ENCODE results near the gene PI3.
"Not testable (repeated sequence)": the region's sequence is repeated elsewhere in the genome, so short reads cannot be mapped to it uniquely, and the experiment has no call there.

PI3 gene, protein sequence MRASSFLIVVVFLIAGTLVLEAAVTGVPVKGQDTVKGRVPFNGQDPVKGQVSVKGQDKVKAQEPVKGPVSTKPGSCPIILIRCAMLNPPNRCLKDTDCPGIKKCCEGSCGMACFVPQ

DNA sequence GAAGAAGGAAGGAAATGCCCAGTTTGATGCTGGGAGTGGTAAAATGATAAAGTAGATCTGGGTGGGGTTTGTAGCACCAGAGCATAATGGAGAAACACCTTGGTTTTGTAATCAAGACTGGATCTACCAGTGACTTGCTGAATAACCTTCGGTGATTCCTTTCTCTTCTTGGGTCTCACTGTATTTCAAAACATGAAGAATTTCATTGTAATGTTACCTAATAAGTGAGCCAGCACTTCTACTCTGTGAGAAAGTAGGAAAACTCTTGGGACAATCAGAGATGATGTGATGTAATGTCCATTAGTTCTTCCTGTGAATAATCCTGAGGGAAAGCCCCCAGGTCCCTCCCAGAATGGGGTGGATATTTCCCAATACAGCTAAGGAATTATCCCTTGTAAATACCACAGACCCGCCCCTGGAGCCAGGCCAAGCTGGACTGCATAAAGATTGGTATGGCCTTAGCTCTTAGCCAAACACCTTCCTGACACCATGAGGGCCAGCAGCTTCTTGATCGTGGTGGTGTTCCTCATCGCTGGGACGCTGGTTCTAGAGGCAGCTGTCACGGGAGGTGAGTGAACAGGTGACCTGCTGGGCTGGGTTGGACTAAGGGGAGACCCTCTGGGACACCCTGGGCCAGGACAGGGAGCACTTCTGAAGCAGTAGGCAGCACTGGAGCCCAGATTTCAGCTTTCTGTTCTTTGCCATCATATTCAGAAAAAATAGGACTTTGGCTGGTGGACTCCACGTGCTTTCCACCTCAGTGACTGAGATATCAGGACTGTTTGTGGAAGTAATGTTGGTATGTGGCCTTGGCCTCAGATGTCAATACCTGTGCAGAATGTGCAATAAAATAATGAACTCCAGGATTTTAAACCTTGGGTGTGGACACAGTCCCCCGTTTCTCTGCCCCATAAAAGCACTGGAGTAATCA is at the start of gene PI3:
Gene PI3 (plus strand): TSS at position 469 of the 931 bp plus-strand sequence. CDS start 21 bp downstream, at position 490.
- in situ Hi-C loops (cut with HindIII; ENCODE audit: low sequenced_read_pairs): loop anchor here (25.0 kb wide), 1 partner anchor 113 kb away; no protein-coding TSS in a partner anchor

DNA sequence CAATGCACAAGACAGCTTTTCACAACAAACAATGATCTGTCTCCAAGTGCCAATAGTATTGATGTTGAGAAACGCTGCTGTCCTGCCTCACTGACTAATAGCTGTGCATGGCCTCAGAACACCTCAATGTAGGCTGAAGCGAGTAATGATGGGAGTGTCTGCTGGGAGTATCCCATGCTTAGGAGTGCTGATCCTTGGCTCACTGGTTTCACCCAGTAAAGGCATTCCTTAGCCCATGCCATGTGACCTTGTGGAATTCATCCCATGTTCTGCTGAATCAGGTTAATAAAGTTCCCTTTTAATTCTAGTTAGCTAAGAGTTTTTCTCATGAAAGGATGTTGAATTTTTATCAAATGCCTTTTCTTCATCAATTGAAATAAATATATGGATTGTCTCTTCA is 46.6 kb upstream of the PI3 start:
- in situ Hi-C loops (cut with HindIII; ENCODE audit: low sequenced_read_pairs): no loop called here

GRCh38 chr20:45136911-45137310 is 37.8 kb upstream of the PI3 start:
- in situ Hi-C loops (cut with HindIII; ENCODE audit: low sequenced_read_pairs): no loop called here

DNA sequence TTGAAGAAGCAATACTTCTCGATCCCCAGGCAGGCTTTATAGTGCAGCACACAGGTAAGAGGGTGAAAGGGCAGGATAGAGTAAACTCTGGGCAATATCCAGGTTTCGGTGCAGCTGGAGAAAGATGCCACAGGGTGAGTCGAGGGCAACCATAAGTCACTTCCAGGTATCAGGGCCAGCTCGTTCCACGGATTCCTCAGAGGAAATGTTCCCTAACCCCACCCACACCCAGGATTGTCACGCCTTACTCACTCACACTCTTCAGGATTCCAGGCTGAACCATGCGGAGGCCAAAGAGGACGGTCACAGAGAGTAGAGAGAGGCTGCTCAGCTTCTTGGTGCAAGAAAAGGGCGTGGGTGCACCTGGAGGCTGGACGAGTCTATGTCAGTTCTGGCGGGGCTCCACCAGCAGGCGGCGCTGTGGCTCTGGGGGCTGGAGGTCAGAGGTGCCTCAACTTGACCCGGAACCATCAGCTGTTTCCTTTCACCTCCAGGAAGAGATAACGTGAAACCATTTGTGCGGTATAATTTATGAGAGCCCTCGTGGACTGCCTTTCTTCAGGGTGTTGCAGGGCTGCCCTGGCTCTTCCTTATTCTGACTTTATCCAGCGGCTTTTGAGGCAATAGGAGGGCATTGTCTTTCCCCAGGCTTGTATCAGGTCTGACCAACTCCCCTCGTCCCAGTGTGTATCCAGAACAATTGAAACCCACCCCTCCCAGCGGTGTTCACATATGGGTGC is 36.0 kb upstream of the PI3 start:
- in situ Hi-C loops (cut with HindIII; ENCODE audit: low sequenced_read_pairs): no loop called here

DNA sequence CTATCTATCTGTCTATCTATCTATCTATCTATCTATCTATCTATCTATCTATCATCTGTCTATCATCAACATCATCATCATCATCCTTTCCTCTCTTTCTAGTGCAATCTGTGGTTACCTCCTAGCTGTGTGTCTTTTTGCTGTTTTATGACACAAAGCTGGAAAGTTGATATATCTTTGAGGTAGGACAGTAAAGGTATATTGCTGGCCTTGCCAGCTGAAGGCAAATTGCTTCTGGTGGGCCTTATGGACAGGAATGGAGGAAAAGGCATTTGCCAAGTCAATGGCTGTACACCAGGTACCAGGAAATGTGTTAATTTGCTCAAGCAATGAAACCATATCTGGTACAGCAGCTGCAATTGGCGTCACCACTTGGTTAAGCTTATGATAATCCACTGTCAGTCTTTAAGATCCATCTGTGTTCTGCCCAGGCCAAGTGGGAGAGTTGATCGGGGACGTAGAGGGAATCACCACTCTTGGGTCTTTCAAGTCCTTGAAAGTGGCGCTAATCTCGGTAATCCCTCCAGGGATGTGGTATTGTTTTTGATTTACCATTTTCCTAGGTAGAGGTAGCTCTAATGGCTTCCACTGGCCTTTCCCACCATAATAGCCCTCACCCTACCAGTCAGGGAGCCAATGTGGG is 34.8 kb upstream of the PI3 start:
- in situ Hi-C loops (cut with HindIII; ENCODE audit: low sequenced_read_pairs): not testable (repeated sequence)

DNA sequence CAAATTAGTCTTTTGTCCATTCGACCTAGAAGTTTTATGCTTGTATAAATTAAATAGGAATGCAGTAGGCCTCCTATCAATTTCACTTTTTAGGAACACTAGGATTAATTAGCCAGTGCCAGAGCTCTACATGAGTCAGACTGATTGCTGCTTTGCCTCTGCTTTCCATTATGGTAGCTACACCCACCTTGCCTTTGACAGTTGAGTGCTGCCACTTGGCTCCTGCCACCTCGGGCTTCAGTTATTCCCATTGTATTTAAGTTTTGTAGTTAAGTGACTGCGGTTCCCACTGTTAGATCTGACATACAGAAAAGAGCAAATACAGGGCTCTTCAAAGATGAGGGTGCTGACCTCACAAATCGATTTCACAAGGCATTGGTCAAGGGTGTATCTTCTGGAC is 33.9 kb upstream of the PI3 start:
- in situ Hi-C loops (cut with HindIII; ENCODE audit: low sequenced_read_pairs): no loop called here

- in situ Hi-C loops (cut with HindIII; ENCODE audit: low sequenced_read_pairs): no loop called here
These were observed 25.6 kb upstream of the PI3 start for GRCh38 chr20:45149062-45149461.

- in situ Hi-C loops (cut with HindIII; ENCODE audit: low sequenced_read_pairs): no loop called here
These were observed 22.3 kb upstream of the PI3 start for GRCh38 chr20:45152405-45152804.

DNA sequence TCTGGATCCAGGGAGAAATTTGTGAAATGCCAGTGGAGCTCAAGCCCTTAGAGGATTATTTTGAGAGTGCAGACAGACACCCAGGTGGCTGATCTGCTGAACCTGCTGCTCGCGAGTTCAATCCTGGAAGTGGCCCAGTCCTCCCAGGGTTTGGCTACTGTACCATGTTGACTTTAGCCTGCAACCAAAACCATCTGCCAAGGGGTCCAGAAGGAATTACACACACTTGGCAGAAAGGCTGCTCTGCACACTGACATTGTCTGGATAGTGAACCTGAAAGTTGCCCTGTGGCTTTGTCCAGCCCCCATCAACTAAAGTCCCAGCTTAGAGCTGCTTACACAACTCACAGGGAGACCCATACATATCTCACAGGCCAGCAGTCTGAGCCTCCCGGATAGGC is 21.6 kb upstream of the PI3 start:
- in situ Hi-C loops (cut with HindIII; ENCODE audit: low sequenced_read_pairs): no loop called here

DNA sequence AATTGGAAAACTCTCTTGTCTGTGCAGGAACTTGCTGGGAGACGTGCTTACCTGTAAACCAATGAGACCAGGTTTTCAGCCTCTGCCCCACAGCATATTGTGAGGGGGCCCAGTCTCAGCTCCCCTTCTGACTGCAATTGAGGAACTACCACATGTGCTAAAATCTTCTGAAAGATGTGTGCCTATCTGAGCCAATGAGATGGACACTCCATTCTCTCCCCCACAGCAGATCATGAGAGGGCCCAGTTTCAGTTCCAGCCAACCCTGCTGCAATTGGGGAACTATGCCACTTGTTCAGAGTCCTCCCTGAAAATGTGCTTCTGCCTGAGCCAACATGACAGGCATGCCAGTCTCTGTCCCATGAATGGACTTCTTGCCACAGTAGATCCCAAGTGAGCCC is 20.9 kb upstream of the PI3 start:
- in situ Hi-C loops (cut with HindIII; ENCODE audit: low sequenced_read_pairs): no loop called here

- in situ Hi-C loops (cut with HindIII; ENCODE audit: low sequenced_read_pairs): no loop called here
These were observed 20.5 kb upstream of the PI3 start for GRCh38 chr20:45154183-45154582.

DNA sequence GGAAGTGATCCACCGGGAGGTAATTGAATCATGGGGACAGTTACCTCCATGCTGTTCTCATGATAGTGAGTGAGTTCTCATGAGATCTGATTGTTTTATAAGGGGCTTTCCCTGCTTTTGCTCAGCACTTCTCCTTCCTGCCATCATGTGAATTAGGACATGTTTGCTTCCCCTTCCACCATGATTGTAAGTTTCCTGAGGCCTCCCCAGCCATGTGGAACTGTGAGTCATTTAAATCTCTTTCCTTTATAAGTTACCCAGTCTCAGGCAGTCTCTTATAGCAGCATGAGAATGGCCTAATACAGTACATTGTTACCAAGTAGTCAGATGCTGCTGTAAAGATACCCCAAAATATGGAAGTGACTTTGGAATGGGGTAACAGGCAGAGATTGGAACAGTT is 19.9 kb upstream of the PI3 start:
- in situ Hi-C loops (cut with HindIII; ENCODE audit: low sequenced_read_pairs): not testable (repeated sequence)

DNA sequence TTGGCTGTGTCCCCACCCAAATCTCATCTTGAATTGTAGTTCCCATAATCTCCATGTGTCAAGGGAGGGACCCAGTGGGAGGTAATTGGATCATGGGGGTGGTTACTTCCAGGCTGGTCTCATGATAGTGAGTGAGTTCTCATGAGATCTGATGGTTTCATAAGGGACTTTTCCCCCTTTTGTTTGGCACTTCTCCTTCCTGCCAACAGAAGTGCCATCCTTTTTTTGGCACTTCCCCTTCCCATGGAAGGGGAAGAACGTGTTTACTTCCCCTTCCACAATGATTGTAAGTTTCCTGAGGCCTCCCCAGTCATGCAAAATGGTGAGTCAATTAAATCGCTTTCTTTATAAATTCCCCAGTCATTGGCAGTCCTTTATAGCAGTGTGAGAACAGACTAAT is 18.0 kb upstream of the PI3 start:
- in situ Hi-C loops (cut with HindIII; ENCODE audit: low sequenced_read_pairs): no loop called here

DNA sequence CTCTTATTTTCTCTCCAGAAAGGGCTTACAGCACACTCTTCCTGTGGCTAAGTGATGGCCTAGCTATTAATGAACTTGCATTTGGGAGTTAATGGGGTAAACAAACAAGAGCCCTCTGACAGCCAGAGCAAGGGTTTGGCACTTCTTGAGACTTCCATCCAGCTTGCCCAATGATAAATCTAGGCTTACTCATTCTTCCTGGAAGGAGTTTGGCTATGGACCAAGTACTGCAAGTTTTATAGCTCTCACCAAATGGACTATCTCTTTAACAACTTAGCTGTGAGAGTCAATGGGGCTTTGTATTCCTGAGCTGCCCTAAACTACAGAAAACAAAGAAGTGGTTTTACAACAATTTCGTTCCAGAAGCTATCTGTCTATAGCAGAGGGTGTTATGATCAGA is 16.7 kb upstream of the PI3 start:
- in situ Hi-C loops (cut with HindIII; ENCODE audit: low sequenced_read_pairs): no loop called here

DNA sequence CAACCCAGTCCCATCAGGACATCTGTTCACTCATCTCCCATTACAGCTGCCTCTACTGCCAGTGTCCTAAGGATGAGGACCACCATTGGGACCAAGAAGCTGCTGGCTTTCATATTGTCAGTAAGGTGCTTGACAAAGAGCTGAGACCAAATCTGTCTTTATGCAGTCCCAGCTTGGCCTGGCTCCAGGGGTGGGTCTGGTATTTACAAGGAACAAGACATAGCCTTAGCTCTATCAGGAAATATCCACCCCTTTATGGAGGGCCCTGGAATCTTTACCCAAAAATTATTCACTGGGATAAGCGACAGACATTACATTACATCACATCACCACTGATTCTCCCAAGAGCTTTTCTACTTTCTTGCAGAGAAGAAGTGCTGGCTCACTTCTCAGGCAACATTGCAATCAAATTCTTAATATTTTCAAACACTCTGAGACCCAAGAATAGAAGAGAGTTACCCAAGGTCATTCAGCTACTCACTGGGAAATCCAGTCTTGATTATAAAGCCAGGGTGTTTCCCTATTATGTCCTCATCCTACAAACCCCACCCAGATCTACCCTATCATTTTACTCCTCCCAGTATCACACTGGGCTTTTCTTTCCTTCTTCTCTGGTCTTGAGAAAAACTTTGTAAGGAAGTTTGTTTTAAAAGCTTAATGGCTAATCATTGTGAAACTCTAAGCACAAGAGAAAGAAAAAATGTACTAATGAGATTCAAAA is 11.5 kb upstream of the PI3 start:
- in situ Hi-C loops (cut with HindIII; ENCODE audit: low sequenced_read_pairs): no loop called here

- in situ Hi-C loops (cut with HindIII; ENCODE audit: low sequenced_read_pairs): no loop called here
These were observed 9.8 kb upstream of the PI3 start for GRCh38 chr20:45164906-45165305.

GRCh38 chr20:45173522-45173921 is 1.2 kb upstream of the PI3 start:
- in situ Hi-C loops (cut with HindIII; ENCODE audit: low sequenced_read_pairs): no loop called here

GRCh38 chr20:45176526-45177267 is 2.0 kb downstream of the PI3 start:
- in situ Hi-C loops (cut with HindIII; ENCODE audit: low sequenced_read_pairs): loop anchor here (25.0 kb wide), 1 partner anchor 111 kb away; no protein-coding TSS in a partner anchor

DNA sequence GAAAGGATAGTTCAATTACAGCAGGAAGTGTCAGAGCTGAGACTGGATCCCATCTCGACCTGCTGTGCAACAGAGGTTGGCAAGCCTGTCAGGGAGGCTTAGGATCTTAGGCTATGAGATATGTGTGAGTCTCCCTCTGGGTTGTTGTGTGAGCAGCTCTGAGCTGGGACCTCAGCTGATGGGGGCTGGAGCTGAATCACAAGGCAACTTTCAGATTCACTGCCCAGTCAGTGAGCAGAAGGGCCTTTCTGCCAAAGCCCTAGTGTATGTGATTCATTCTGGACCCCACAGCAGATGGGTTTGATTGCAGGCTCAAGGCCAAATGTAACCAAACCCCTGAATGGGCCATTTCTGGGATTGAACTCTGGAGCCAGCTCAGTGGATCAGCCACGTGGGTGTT is 4.5 kb downstream of the PI3 start:
- in situ Hi-C loops (cut with HindIII; ENCODE audit: low sequenced_read_pairs): loop anchor here (25.0 kb wide), 1 partner anchor 108 kb away; no protein-coding TSS in a partner anchor

GRCh38 chr20:45181639-45182038 is 6.9 kb downstream of the PI3 start:
- in situ Hi-C loops (cut with HindIII; ENCODE audit: low sequenced_read_pairs): loop anchor here (25.0 kb wide), 1 partner anchor 106 kb away; no protein-coding TSS in a partner anchor

Data from DLD1 (cell line).